ENCODE results near the gene TTLL12.

TTLL12 gene

GRCh38 chr22:43163241-43163795 lies 23.6 kb downstream of the TTLL12 start:
- no peak for DNase-seq
- intact Hi-C loops (cut with DNase I) = no loop called here

- intact Hi-C loops (cut with DNase I) = no loop called here
- no peak for DNase-seq
Observed at GRCh38 chr22:43162412-43163150, 24.4 kb downstream of the TTLL12 start.

- intact Hi-C loops (cut with DNase I) = no loop called here
- no peak for DNase-seq
Observed at GRCh38 chr22:43160497-43161126, 26.3 kb downstream of the TTLL12 start.

- intact Hi-C loops (cut with DNase I) = no loop called here
- DNase-seq = no peak
Observed at GRCh38 chr22:43159484-43160178, 27.3 kb downstream of the TTLL12 start.

GRCh38 chr22:43158778-43159483 lies 28.0 kb downstream of the TTLL12 start:
- intact Hi-C loops (cut with DNase I) = no loop called here
- DNase-seq = no peak

GRCh38 chr22:43157874-43158546 lies 28.9 kb downstream of the TTLL12 start:
- intact Hi-C loops (cut with DNase I) = no loop called here

GRCh38 chr22:43156413-43156812 lies 30.5 kb downstream of the TTLL12 start:
- DNase-seq = no peak
- intact Hi-C loops (cut with DNase I) = no loop called here

More at GRCh38 chr22:43157874-43158546, 28.9 kb downstream of the TTLL12 start:
- no peak for DNase-seq

- no peak for DNase-seq
- intact Hi-C loops (cut with DNase I) = no loop called here
Observed at GRCh38 chr22:43155789-43156188, 31.1 kb downstream of the TTLL12 start.

GRCh38 chr22:43154887-43155536 lies 31.9 kb downstream of the TTLL12 start:
- intact Hi-C loops (cut with DNase I) = loop anchor here (5.0 kb wide), 1 partner anchor 32 kb away; the partner anchor contains the start of gene TTLL12
- DNase-seq = peak in 10 of 42 donors; percentile 4 to 63 (median 44)

- intact Hi-C loops (cut with DNase I) = loop anchor here (5.0 kb wide), 1 partner anchor 33 kb away; the partner anchor contains the start of gene TTLL12
- DNase-seq = no peak
Observed at GRCh38 chr22:43153899-43154298, 33.0 kb downstream of the TTLL12 start.

GRCh38 chr22:43152357-43153071 lies 34.4 kb downstream of the TTLL12 start:
- intact Hi-C loops (cut with DNase I) = loop anchor here (5.0 kb wide), 1 partner anchor 35 kb away; the partner anchor contains the start of gene TTLL12
- DNase-seq = peak in 40 of 42 donors; percentile 29 to 74 (median 47)

- DNase-seq = no peak
- intact Hi-C loops (cut with DNase I) = loop anchor here (5.0 kb wide), 1 partner anchor 35 kb away; the partner anchor contains the start of gene TTLL12
Observed at GRCh38 chr22:43152003-43152356, 35.0 kb downstream of the TTLL12 start.

GRCh38 chr22:43151251-43152002 lies 35.5 kb downstream of the TTLL12 start, which contains the start of gene TSPO:
TSPO (plus strand) TSS chr22:43151559; CDS start chr22:43159239, 7,680 bp downstream.
- peak; percentile 34 to 91 (median 83) for DNase-seq

GRCh38 chr22:43150731-43151206 lies 36.2 kb downstream of the TTLL12 start:
- DNase-seq = no peak
- intact Hi-C loops (cut with DNase I) = loop anchor here (5.0 kb wide), 1 partner anchor 37 kb away; the partner anchor contains the start of gene TTLL12

More at GRCh38 chr22:43151251-43152002, 35.5 kb downstream of the TTLL12 start, which contains the start of gene TSPO:
- intact Hi-C loops (cut with DNase I) = loop anchor here (5.0 kb wide), 1 partner anchor 36 kb away; the partner anchor contains the start of gene TTLL12

GRCh38 chr22:43148581-43148980 lies 38.4 kb downstream of the TTLL12 start:
- intact Hi-C loops (cut with DNase I) = no loop called here
- peak in 3 of 42 donors; percentile 22 to 34 (median 30) for DNase-seq

GRCh38 chr22:43147821-43148220 lies 39.1 kb downstream of the TTLL12 start:
- intact Hi-C loops (cut with DNase I) = no loop called here
- peak in 7 of 42 donors; percentile 20 to 59 (median 25) for DNase-seq

All from head of caudate nucleus (tissue), 42 donors.